ENCODE data around the gene ARHGEF10L. TPM values are rescaled to one million over a fixed set of nuclear protein-coding genes. Genes with fewer than 3 reads are reported as not detected.

Gene ARHGEF10L
- total RNA-seq, 1 donor from 2014 or later, result 89.8 TPM

GRCh38 chr1:17606826-17607440, 67.4 kb downstream of the ARHGEF10L start:
- Mint-ChIP-seq H3K9me3 (ENCODE audit: unreplicated experiment) (peaks cover 19% of the 10 kb centered on the region), H3K36me3 (ENCODE audit: unreplicated experiment) (no peaks in the 10 kb centered on the region), H3K27me3 (ENCODE audit: unreplicated experiment) (peaks cover 21% of the 10 kb centered on the region), H3K4me3 (ENCODE audit: unreplicated experiment) (no peak overlapping the region), H3K4me1 (ENCODE audit: low read depth, unreplicated experiment) (peaks cover 38% of the 10 kb centered on the region), H3K27ac (ENCODE audit: unreplicated experiment) (no peak overlapping the region)
- peak; percentile 99 for TF ChIP-seq CTCF (IDR thresholded peaks at IDR 0.05; ENCODE audit: partially characterized antibody, unreplicated experiment)
- peak; percentile 83 for DNase-seq

DNA sequence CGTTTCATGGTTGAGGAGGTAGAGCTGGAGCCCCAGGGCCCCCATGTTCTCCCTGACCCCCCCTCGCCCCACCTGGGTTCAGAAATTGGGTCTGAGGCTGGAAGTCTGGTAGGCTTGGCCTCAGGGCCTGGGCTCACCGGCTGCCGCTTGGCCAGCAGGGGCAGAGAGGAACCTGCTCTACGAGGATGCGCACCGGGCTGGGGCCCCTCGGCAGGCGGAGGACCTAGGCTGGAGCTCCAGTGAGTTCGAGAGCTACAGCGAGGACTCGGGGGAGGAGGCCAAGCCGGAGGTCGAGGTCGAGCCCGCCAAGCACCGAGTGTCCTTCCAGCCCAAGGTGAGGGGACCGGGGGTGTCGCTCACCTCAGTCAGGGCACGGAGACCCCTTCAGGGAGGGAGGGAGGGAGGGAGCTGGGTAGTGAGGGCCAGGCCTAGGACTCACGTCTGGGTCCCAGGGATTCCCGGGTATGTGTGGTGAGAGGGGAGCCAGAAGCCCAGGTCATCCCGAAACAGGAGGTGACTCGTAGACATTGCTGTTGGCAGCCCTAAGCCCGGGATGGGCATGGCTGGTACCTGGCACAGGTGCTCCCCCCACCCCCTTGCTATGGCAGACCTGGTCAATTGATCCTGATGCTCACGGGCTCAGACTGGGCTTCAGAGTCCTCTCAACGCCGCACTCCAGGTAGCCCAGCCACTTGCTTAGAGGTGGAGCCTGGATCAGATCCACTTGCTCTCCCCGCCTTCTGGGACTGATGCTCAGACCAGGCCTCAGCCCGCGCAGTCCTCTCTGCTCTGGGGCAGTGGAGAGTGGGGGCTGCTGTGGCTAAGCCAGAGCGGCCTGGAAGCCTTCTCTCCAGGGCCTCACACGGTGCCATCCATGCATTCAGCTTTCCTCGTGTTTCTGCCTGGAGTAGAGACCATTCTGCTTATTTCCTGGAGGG, 68.4 kb downstream of the ARHGEF10L start:
- DNase-seq, result no peak
- Mint-ChIP-seq H3K4me3 (ENCODE audit: unreplicated experiment) (no peak overlapping the region), H3K27ac (ENCODE audit: unreplicated experiment) (no peak overlapping the region), H3K4me1 (ENCODE audit: low read depth, unreplicated experiment) (peaks cover 35% of the 10 kb centered on the region), H3K9me3 (ENCODE audit: unreplicated experiment) (peaks cover 16% of the 10 kb centered on the region), H3K36me3 (ENCODE audit: unreplicated experiment) (no peaks in the 10 kb centered on the region), H3K27me3 (ENCODE audit: unreplicated experiment) (peaks cover 18% of the 10 kb centered on the region)
- no peak for TF ChIP-seq CTCF (IDR thresholded peaks at IDR 0.05; ENCODE audit: partially characterized antibody, unreplicated experiment)

GRCh38 chr1:17609529-17609928, 70.0 kb downstream of the ARHGEF10L start:
- Mint-ChIP-seq H3K27ac (ENCODE audit: unreplicated experiment) (no peak overlapping the region), H3K4me3 (ENCODE audit: unreplicated experiment) (no peak overlapping the region), H3K4me1 (ENCODE audit: low read depth, unreplicated experiment) (peaks cover 23% of the 10 kb centered on the region), H3K36me3 (ENCODE audit: unreplicated experiment) (no peaks in the 10 kb centered on the region), H3K9me3 (ENCODE audit: unreplicated experiment) (peaks cover 2% of the 10 kb centered on the region), H3K27me3 (ENCODE audit: unreplicated experiment) (peaks cover 8% of the 10 kb centered on the region)
- TF ChIP-seq CTCF (IDR thresholded peaks at IDR 0.05; ENCODE audit: partially characterized antibody, unreplicated experiment), result no peak
- DNase-seq, result no peak

DNA sequence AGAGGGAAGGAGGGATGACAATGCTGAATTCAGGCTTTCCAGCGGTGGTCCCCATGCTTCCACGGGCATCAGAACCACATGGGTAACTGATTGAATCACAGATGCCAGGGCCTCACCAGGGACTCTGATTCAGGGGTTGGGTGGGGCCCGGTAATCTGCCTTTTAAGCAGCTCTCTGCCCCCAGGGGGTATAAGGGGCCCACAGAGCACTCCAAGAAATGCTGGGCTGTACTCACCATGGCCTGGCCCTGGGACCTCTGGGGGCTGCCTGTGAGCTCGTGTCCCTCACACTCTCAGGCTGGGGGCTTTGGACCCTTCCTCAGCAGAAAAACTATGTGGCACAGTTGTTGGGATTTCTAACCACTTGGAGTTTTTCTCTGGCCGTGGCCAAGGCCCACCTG, 70.6 kb downstream of the ARHGEF10L start:
- DNase-seq, result no peak
- peaks cover 3% of the 10 kb centered on the region for H3K9me3 Mint-ChIP-seq (ENCODE audit: unreplicated experiment)
- H3K27ac Mint-ChIP-seq (ENCODE audit: unreplicated experiment), result no peak overlapping the region
- H3K27me3 Mint-ChIP-seq (ENCODE audit: unreplicated experiment), result peaks cover 8% of the 10 kb centered on the region
- peaks cover 20% of the 10 kb centered on the region for H3K4me1 Mint-ChIP-seq (ENCODE audit: low read depth, unreplicated experiment)
- no peak for TF ChIP-seq CTCF (IDR thresholded peaks at IDR 0.05; ENCODE audit: partially characterized antibody, unreplicated experiment)
- no peak overlapping the region for H3K4me3 Mint-ChIP-seq (ENCODE audit: unreplicated experiment)
- no peaks in the 10 kb centered on the region for H3K36me3 Mint-ChIP-seq (ENCODE audit: unreplicated experiment)

GRCh38 chr1:17610713-17611112, 71.2 kb downstream of the ARHGEF10L start:
- peaks cover 5% of the 10 kb centered on the region for H3K9me3 Mint-ChIP-seq (ENCODE audit: unreplicated experiment)
- DNase-seq, result no peak
- peaks cover 11% of the 10 kb centered on the region for H3K27me3 Mint-ChIP-seq (ENCODE audit: unreplicated experiment)
- no peaks in the 10 kb centered on the region for H3K36me3 Mint-ChIP-seq (ENCODE audit: unreplicated experiment)
- TF ChIP-seq CTCF (IDR thresholded peaks at IDR 0.05; ENCODE audit: partially characterized antibody, unreplicated experiment), result no peak
- no peak overlapping the region for H3K4me3 Mint-ChIP-seq (ENCODE audit: unreplicated experiment)
- H3K4me1 Mint-ChIP-seq (ENCODE audit: low read depth, unreplicated experiment), result peaks cover 16% of the 10 kb centered on the region
- H3K27ac Mint-ChIP-seq (ENCODE audit: unreplicated experiment), result no peak overlapping the region

Measured in glutamatergic neuron (in vitro differentiated cells).